Measurements from ENCODE around the gene LRP1.

- TF ChIP-seq CTCF (IDR thresholded peaks at IDR 0.05; ENCODE audit: low read depth, low read length) (peak; percentile 87), EZH2phosphoT487 (IDR thresholded peaks at IDR 0.05; ENCODE audit: low read depth) (no peak)
Measured at GRCh38 chr12:57182918-57183575, 54.8 kb downstream of the LRP1 start.

Data from OCI-LY3 (cell line).